HG02973 (cell line): ENCODE data around the gene ATP1A1.

Experiments
- ATAC-seq: cut with Tn5 transposase; IDR thresholded peaks from one replicate; pipeline ENCODE4 v1.9.1; 2021; ENCODE audit warnings: moderate library complexity; ENCODE audit not compliant: unreplicated experiment

Gene ATP1A1

GRCh38 chr1:116343019-116343418 is 30.0 kb upstream of the ATP1A1 start:
- ATAC-seq: no peak

DNA sequence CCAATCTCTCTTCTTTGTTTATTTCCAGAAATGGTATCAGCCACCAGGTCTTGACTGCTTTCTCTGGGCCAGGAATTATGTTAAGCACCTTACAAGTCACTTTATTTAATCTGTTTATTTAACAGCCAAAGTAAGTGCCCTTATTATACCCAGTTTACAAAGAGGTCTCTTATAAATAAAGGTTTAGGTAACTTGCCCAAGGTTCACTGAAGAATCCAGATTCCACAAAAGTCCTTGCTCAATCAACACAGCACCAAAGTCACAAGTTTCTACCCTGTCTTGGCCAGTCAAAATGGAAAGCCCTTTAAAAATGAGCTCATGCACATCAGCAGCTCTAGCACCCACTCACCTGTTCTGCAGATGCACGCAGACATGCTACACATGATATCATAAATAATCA is 28.0 kb upstream of the ATP1A1 start:
- no peak for ATAC-seq

GRCh38 chr1:116345843-116346242 is 27.2 kb upstream of the ATP1A1 start:
- no peak for ATAC-seq

DNA sequence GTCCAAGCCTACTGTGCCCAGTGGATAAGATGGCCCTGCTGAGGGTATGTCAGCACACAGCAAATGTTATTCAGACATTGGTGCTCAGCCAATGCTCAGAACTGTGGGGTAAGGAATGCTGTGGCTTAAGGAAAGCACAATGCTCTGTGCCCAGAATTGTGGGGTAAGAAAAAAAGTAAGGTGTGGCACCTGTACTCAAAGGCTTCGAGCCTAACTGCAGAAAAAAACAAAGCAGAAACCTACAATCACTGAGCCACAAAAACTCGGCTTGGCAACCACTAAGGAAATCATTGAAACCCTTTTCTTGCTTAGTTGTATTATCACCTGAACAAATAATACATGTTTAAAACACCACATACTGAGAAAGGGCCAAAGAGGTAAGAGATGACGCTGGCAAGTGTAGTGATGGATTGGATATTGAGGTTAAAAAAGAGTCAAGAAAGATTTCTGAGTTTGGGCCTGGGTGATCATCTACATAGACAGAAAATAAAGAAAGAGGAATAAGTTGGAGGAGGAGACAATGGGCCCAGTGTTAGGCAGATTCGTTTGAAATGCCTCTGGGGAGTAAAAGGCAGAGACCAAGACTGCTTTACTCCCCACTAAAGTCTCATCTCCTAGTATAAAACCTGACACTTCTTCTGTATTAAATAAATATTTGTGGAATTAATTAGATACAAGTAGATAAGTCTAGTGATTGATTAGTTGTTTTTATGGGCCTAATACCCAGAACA is 25.9 kb upstream of the ATP1A1 start:
- no peak for ATAC-seq

DNA sequence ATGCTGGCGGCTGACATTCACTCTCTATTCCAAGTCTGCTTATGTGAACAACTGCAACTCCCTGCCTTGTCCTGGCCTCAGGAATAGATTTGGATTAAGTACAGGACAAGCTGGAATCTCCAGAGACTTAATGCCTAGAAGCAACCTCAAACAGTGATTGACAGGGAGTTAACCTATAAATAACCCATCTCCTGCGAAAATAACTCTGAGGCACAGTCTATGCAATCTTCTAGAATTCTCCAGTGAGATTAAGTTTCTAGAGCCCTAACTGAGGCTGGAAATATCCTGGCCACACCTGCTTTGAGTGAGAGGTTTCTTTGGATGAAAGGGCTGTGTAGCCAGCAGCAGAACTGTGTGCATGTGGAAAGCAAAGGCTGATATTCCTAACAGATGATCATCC is 25.3 kb upstream of the ATP1A1 start:
- ATAC-seq: no peak

- no peak for ATAC-seq
These were observed 22.9 kb upstream of the ATP1A1 start for GRCh38 chr1:116350097-116350645.

DNA sequence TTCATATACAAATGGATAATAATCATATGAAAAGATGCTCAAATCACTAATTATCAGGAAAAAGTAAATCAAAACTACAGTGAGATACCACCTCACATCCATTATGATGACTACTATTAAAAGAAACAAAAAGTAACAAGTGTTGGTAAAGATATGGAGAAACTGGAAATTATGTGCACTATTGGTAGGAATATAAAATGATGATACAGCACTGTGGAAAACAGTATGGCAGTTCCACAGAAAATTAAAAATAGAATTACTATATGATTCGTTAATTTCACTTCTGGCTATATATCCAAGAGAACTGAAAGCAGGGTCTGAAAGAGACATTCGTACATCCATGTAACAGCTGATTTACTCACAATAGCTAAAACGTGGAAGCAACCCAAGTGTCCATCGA is 21.1 kb upstream of the ATP1A1 start:
- ATAC-seq: no peak

DNA sequence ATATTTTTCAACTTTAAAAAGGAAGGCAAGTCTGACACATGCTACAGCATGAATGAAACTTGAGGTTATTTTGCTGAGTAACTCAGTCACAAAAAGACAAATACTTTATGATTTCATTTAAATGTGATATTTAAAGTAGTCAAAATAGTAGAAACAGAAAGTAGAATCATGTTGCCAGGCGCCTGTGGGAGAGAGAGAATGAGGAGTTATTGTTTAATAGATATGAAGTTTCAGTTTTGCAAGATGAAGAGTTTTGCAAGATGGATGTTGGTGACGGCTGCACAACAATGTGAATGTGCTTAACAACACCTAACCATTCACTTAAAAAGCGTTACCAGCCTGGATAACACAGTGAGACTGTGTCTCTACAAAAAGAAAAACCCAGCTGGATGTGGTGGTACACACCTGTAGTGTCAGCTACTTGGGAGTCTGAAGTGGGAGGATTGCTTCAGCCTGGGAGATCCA is 20.7 kb upstream of the ATP1A1 start:
- no peak for ATAC-seq

- no peak for ATAC-seq
These were observed 19.9 kb upstream of the ATP1A1 start for GRCh38 chr1:116353155-116353554.

GRCh38 chr1:116356067-116356466 is 17.0 kb upstream of the ATP1A1 start:
- no peak for ATAC-seq

GRCh38 chr1:116356673-116357072 is 16.4 kb upstream of the ATP1A1 start:
- no peak for ATAC-seq

GRCh38 chr1:116357487-116357886 is 15.6 kb upstream of the ATP1A1 start:
- no peak for ATAC-seq

- ATAC-seq: no peak
These were observed 13.8 kb upstream of the ATP1A1 start for GRCh38 chr1:116359060-116359830.

DNA sequence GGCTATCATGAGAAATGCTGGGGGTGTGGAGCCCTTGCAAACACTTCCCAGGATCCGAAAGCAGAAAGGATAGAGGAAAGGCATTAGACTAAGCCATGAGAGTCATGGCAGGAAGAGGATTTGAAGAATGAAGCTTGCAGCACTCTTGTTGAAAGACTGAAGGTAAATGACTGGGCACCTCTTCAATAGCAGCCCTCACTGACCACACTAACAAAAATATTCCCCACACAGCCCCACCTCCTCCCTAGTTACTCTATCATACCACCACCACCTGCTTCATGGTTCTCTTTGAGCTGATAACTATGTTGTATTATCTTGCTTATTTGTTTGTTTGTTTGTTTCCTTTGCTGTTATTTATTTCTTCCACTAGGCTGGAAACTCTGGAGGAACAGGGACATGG is 13.2 kb upstream of the ATP1A1 start:
- no peak for ATAC-seq

DNA sequence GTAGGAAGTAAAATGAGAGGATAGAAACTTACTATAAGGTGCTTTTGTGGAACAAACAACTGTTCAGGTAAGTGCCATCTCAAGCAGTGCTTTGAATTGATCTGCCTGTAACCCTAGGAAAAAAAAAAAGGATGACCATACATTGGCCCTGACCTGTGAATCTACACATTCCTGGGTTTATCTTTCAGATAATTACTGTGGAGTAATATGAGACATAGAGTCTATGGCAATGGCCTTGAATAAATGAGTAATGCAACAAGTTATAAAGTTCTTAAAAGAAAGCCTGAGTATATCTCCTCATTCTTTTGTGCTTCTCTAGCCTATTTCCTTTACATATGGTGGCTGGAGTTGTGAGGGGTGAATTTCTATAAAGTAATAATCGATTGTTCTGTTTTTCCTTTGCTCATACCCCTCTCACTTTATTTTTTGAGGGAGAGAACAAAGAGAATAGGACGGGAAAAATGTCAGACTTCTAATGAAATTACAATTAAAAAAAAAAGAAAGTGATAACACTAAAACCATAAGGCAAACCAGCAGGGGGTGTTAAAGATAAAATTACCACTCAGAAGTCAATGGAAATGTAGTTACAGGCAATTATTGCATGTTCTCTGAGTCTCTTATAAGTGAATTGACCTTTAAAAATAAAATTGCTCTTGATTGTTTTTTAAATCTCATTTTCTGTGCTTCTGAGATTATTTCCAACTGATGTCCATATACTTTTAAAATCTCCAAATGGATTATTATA is 12.4 kb upstream of the ATP1A1 start:
- ATAC-seq: no peak

GRCh38 chr1:116361648-116362047 is 11.4 kb upstream of the ATP1A1 start:
- ATAC-seq: no peak

DNA sequence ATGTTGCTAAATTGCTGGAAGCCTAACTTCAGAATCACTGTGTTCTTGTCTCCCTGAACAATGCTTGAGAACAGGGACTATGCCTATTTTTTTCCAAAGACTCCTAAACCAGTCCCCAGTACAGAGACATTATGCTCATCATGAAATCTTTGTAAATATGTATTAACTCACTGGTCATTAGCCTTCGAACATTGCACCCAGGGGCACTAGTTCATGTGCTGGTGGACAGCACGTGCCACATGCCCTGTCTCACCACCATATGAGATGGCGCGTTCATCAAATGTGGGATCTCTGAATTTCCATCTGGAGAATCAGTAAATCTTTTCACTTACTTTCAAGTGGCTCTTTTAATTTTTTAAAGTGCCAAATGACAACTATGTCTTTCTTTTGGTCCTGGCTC is 11.0 kb upstream of the ATP1A1 start:
- ATAC-seq: no peak

DNA sequence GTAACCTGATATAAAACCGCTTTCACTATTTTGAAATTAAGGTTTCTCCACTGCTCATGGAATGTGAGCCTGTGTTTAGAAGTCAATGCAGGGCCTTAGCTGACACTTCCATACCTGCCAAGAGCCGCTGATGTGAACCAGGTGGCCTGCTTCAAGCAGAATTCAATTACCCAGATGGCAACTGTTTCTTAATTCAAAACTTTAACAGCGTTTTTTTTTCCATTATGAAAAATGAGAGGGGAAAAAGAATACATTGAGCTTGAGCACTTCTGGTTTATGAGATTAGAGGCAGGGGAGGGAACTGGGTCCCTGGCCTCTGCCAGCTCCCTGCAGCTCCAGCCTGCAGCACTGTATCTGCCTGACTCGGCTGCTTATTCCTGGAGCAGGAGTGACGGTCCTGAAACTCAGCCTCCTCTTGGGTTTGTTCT is 7.7 kb upstream of the ATP1A1 start:
- no peak for ATAC-seq

GRCh38 chr1:116365857-116366256 is 7.2 kb upstream of the ATP1A1 start:
- no peak for ATAC-seq

DNA sequence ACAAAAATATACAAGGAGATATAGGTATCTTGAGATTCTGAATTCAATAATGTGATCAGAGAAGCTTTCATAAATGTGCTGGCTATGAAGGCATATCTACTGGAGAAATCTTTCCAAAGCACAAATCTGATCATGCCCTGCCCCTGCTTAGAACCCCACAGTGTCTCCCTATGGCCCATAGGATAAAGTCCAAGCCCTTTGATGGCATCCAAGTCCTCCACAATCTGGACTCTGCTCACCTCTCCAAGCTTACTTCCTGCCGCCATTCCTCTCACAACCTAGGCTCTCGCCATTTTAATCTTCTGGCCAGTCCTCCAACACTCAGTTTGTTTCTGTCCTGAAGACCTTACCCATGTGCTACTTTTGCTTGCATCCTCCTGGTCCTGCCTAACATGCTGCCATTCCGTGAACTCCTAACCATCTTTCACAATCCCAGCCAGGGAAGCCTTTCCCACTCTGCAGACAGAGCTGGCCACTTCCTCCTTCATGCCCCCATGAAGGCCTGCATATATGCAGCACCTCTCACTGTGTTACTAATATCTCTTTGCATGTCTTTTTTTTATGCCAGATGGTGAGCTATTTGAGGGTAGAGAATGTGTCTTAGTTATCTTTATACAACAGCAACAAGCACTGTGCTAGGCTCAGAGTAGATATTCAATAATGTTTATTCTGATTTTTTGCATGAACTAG is 5.6 kb upstream of the ATP1A1 start:
- no peak for ATAC-seq

- ATAC-seq: no peak
These were observed 4.8 kb upstream of the ATP1A1 start for GRCh38 chr1:116368241-116368640.
